Ishikawa (cell line): ENCODE data around the gene PYGO1.

ENCODE experiments used
- CEBPB ChIP-seq: IDR thresholded peaks from 2 replicates; pipeline ENCODE4 v1.6.1; 2012
- CREB1 ChIP-seq: IDR thresholded peaks from 2 replicates; pipeline ENCODE4 v1.6.1; 2012; ENCODE audit warnings: low read depth
- EGR1 ChIP-seq: IDR thresholded peaks from 2 replicates; pipeline ENCODE4 v1.6.1; 2012
- EP300 ChIP-seq: IDR thresholded peaks from 2 replicates; pipeline ENCODE4 v1.6.1; 2012; ENCODE audit warnings: borderline replicate concordance
- FOXM1 ChIP-seq: IDR thresholded peaks from 2 replicates; pipeline ENCODE4 v1.6.1; 2012; ENCODE audit warnings: low read depth, borderline replicate concordance
- MAX ChIP-seq: IDR thresholded peaks from 2 replicates; pipeline ENCODE4 v1.6.1; 2012
- NFIC ChIP-seq: IDR thresholded peaks from 2 replicates; pipeline ENCODE4 v1.6.1; 2012
- RAD21 ChIP-seq: IDR thresholded peaks from 2 replicates; pipeline ENCODE4 v1.6.1; 2012; ENCODE audit warnings: low read depth
- TAF1 ChIP-seq: IDR thresholded peaks from 2 replicates; pipeline ENCODE4 v1.6.1; 2012; ENCODE audit warnings: low read depth, mild to moderate bottlenecking
- TCF12 ChIP-seq: IDR thresholded peaks from 2 replicates; pipeline ENCODE4 v1.6.1; 2012; ENCODE audit warnings: low read depth
- TEAD4 ChIP-seq: IDR thresholded peaks from 2 replicates; pipeline ENCODE4 v1.6.1; 2012
- USF1 ChIP-seq: IDR thresholded peaks from 2 replicates; pipeline ENCODE4 v1.6.1; 2012
- YY1 ChIP-seq: IDR thresholded peaks from 2 replicates; pipeline ENCODE4 v1.6.1; 2012; ENCODE audit warnings: low read depth
- ZBTB7A ChIP-seq: IDR thresholded peaks from 2 replicates; pipeline ENCODE4 v1.6.1; 2012; ENCODE audit warnings: low read depth
- TF ChIP-seq, protein P1 (sequence below): IDR thresholded peaks from 2 replicates; pipeline ENCODE4 v1.6.1; 2012; ENCODE audit warnings: low read depth, mild to moderate bottlenecking

The PYGO1 gene

DNA sequence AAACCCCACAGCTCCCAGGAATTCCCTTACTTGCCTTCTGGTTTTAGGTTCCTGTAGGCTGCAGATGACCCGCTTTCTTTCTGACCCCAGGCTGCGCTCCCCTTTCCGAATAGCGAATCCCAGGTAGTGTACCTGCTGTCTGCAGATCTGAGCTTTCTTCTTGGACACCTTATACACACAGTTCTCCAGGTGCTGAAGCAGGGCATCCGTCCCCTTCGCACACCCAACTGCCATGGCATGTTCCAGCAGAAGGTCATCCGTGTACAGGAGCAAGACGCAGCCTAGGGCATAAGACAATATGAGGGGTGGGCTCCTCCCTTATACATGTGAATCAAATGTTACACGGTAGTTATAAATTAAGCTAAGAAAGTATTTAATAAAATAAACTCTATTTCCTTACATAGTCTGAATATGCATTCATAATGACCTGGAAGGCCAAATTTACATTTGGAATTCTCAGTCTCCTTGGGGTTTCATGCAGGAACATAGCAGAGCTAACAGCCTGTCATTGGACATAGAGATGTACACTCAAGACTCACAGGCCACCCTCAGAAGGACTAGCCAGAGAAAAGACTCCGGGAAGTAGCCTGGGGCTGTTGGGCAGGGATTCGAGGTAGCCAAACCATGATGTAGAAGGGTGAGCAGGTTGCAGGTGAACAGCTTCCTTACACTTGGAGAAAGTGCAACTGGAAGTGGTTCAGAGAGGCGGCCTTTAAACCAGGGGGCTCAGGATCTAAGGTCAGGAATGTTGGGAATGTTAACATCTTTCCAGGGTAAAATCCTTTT is 72.0 kb downstream of the PYGO1 start:
- TF ChIP-seq EGR1: no peak

- TF ChIP-seq CREB1 (no peak), CEBPB (no peak), RAD21 (no peak), EGR1 (no peak), TEAD4 (no peak), TCF12 (no peak), MAX (no peak), YY1 (no peak), NFIC (no peak), FOXM1 (no peak), ZBTB7A (no peak), USF1 (no peak), EP300 (no peak), TAF1 (no peak)
- TF ChIP-seq, protein P1, sequence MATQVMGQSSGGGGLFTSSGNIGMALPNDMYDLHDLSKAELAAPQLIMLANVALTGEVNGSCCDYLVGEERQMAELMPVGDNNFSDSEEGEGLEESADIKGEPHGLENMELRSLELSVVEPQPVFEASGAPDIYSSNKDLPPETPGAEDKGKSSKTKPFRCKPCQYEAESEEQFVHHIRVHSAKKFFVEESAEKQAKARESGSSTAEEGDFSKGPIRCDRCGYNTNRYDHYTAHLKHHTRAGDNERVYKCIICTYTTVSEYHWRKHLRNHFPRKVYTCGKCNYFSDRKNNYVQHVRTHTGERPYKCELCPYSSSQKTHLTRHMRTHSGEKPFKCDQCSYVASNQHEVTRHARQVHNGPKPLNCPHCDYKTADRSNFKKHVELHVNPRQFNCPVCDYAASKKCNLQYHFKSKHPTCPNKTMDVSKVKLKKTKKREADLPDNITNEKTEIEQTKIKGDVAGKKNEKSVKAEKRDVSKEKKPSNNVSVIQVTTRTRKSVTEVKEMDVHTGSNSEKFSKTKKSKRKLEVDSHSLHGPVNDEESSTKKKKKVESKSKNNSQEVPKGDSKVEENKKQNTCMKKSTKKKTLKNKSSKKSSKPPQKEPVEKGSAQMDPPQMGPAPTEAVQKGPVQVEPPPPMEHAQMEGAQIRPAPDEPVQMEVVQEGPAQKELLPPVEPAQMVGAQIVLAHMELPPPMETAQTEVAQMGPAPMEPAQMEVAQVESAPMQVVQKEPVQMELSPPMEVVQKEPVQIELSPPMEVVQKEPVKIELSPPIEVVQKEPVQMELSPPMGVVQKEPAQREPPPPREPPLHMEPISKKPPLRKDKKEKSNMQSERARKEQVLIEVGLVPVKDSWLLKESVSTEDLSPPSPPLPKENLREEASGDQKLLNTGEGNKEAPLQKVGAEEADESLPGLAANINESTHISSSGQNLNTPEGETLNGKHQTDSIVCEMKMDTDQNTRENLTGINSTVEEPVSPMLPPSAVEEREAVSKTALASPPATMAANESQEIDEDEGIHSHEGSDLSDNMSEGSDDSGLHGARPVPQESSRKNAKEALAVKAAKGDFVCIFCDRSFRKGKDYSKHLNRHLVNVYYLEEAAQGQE: no peak
Measured at GRCh38 chr15:55515491-55515890, 72.7 kb downstream of the PYGO1 start.

DNA sequence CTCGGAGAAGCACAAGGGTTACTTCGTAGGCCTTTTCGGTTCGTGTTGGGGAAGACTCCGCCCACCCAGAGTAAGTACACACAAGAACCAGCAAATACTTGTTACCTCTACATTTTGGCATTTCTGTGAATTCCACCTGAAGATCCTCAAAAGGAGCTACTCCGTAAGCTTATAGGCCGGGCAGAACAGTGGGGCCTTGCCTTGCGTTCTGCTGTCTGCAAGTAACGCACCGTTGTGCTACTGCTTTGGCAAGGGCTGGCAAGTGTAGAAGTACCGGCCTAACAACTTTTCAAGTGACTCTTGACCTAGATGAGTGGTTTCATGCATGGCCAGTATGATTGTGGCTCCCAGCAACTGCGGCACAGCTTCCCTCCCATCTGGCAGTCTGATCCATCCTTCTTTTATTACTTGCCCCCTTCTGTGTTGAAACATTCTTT is 73.7 kb downstream of the PYGO1 start:
- TF ChIP-seq YY1: no peak
- TF ChIP-seq MAX: no peak
- TF ChIP-seq EP300: peak; percentile 12; the same call in 1 of the 2 replicates
- no peak for TF ChIP-seq ZBTB7A
- TF ChIP-seq EGR1: no peak
- no peak for TF ChIP-seq TEAD4
- no peak for TF ChIP-seq CREB1

DNA sequence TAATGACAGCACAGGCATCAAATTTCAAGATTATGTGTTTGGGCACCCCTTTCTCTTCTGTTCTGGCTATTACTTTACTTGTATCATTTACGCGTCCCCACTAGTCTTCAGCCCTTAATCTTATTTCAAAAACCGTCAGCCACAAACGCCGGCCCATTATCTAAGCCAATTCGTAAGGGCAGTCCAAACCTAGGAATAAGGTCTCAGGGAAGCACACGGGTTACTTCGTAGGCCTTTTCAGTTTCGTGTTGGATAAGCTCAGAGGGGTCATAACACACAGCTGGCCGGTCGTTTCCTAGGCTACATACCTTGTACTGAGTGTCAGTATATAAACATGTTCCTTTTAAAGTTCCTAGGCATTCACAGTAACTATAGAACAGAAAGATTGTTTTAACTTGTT is 75.0 kb downstream of the PYGO1 start:
- TF ChIP-seq TCF12 (no peak), NFIC (no peak)

DNA sequence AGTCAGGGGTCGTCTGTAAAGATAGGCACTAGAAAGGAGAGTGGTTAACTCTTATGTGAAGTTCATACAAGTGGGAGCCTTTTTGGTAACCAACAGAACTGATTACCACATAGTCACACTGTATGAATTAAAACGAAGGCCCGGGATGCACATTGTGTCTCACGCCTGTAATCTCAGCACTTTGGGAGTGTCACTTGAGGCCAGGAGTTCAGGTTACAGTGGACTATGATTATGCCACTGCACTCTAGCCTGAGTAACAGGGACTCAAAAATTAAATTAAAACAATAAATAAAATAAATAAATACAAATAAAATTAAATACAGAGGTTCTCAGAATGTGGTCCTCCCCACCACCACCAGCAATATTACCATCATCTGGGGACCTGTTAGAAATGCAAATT is 80.6 kb downstream of the PYGO1 start:
- TF ChIP-seq FOXM1 (no peak), USF1 (no peak), ZBTB7A (no peak), EGR1 (no peak), YY1 (no peak), RAD21 (no peak), TAF1 (no peak), MAX (no peak), CREB1 (no peak), NFIC (no peak), TCF12 (no peak), TEAD4 (no peak), EP300 (no peak), CEBPB (no peak)
- TF ChIP-seq, protein P1: no peak

GRCh38 chr15:55499151-55499550 is 89.0 kb downstream of the PYGO1 start:
- TF ChIP-seq EGR1 (no peak), FOXM1 (no peak), CREB1 (no peak), RAD21 (no peak), TCF12 (no peak), TAF1 (no peak), USF1 (no peak), CEBPB (no peak), EP300 (no peak), NFIC (no peak), YY1 (no peak), ZBTB7A (no peak), TEAD4 (no peak), MAX (no peak)
- TF ChIP-seq, protein P1: no peak
